ENCODE results near the gene FARS2. TPM values are rescaled to one million over a fixed set of nuclear protein-coding genes. Genes with fewer than 3 reads are reported as not detected.

FARS2 gene
- polyA plus RNA-seq, 1 of the 3 experiments (the other 2 are of a cell fraction) = 12.5 TPM

GRCh38 chr6:5250451-5250850 lies 10.9 kb upstream of the FARS2 start (continued):
- TF ChIP-seq ZBTB33 (IDR thresholded peaks at IDR 0.05; ENCODE audit: borderline replicate concordance, low read depth) (no peak), YY1 (IDR thresholded peaks at IDR 0.05; ENCODE audit: low read depth) (no peak), CHD2 (IDR thresholded peaks at IDR 0.05; ENCODE audit: low read length, partially characterized antibody) (no peak), ELF1 (IDR thresholded peaks at IDR 0.05) (no peak), NFIC (IDR thresholded peaks at IDR 0.05; ENCODE audit: borderline replicate concordance) (no peak), PBX3 (IDR thresholded peaks at IDR 0.05) (no peak), TAF1 (IDR thresholded peaks at IDR 0.05; ENCODE audit: borderline replicate concordance, low read depth, low read length) (no peak), GATA2 (CRISPR knock-in tag; IDR thresholded peaks at IDR 0.05) (no peak)

- H3K9me2 ChIP-seq = no peaks in the 10 kb centered on the region
- H3K36me3 ChIP-seq (replicated peaks in 1 of 2; ENCODE audit: control insufficient read depth in 1 of 2, insufficient read depth in 2 of 2, low read length in 1 of 2) = peaks cover 9 to 11% of the 10 kb centered on the region in 2 experiments
- no peak for TF ChIP-seq NFIC (IDR thresholded peaks at IDR 0.05; ENCODE audit: borderline replicate concordance)
- 0 out of 2 replicates have a peak, but pooled peaks have one; percentile 13 for TF ChIP-seq RAD21 (IDR thresholded peaks at IDR 0.05; ENCODE audit: low read length)
- TF ChIP-seq JUND (IDR thresholded peaks at IDR 0.05) = no peak
- no peak for TF ChIP-seq GABPA (IDR thresholded peaks at IDR 0.05; ENCODE audit: low read depth)
- H3K79me2 ChIP-seq (ENCODE audit: insufficient read depth) = peaks cover 26% of the 10 kb centered on the region
- POLR2A ChIA-PET = no interaction called here
- H2AFZ ChIP-seq (ENCODE audit: low read depth) = no peak overlapping the region
- no peaks in the 10 kb centered on the region for H3K27me3 ChIP-seq (ENCODE audit: insufficient read depth)
- H3K4me2 ChIP-seq = no peak overlapping the region
- no peak overlapping the region for H3K9ac ChIP-seq
- CTCF ChIA-PET = no interaction called here
- no peaks in the 10 kb centered on the region for H3K9me3 ChIP-seq
- peaks cover 0 to 2% of the 10 kb centered on the region in 2 experiments; a peak in 2 of 4 replicates for H3K4me1 ChIP-seq (ENCODE audit: control insufficient read depth in 1 of 2, insufficient read depth in 2 of 2, low read depth in 1 of 2, low read length in 1 of 2)
- no peak overlapping the region for H3K27ac ChIP-seq (ENCODE audit: low read depth in 2 of 2, low read length in 1 of 2)
- DNase-seq = no peak
- H3K4me3 ChIP-seq (ENCODE audit: low read depth in 2 of 2, low read length in 1 of 2) = no peak overlapping the region
- peaks cover 7% of the 10 kb centered on the region; the same call in 1 of the 2 replicates for H4K20me1 ChIP-seq (ENCODE audit: insufficient read depth)
- 97% methylated on average over 4 of the region's 4 CpGs for WGBS (ENCODE audit: low lambda C conversion rate)
- H3F3A ChIP-seq (replicated peaks; ENCODE audit: insufficient read depth) = no peaks in the 10 kb centered on the region
These were observed 10.4 kb upstream of the FARS2 start for GRCh38 chr6:5250911-5251310.

GRCh38 chr6:5256952-5257351 lies 4.4 kb upstream of the FARS2 start:
- no peak for DNase-seq
- Histone ChIP-seq H3K4me2 (no peak overlapping the region), H3K79me2 (ENCODE audit: insufficient read depth) (peaks cover 40% of the 10 kb centered on the region), H3K36me3 (replicated peaks in 1 of 2; ENCODE audit: control insufficient read depth in 1 of 2, insufficient read depth in 2 of 2, low read length in 1 of 2) (peaks cover 4 to 22% of the 10 kb centered on the region in 2 experiments), H3K9me2 (no peaks in the 10 kb centered on the region), H3K4me3 (ENCODE audit: low read depth in 2 of 2, low read length in 1 of 2) (no peak overlapping the region), H3K27ac (ENCODE audit: low read depth in 2 of 2, low read length in 1 of 2) (no peak overlapping the region), H2AFZ (ENCODE audit: low read depth) (no peak overlapping the region), H3K9ac (no peak overlapping the region), H3K27me3 (ENCODE audit: insufficient read depth) (no peaks in the 10 kb centered on the region), H4K20me1 (ENCODE audit: insufficient read depth) (no peaks in the 10 kb centered on the region), H3K4me1 (ENCODE audit: control insufficient read depth in 1 of 2, insufficient read depth in 2 of 2, low read depth in 1 of 2, low read length in 1 of 2) (peaks cover 0 to 7% of the 10 kb centered on the region in 2 experiments; a peak in 2 of 4 replicates), H3K9me3 (no peaks in the 10 kb centered on the region), H3F3A (replicated peaks; ENCODE audit: insufficient read depth) (no peaks in the 10 kb centered on the region)
- 91% methylated on average over 3 of the region's 3 CpGs for WGBS (ENCODE audit: low lambda C conversion rate)
- POLR2A ChIA-PET = no interaction called here
- CTCF ChIA-PET = no interaction called here
- TF ChIP-seq TAF1 (IDR thresholded peaks at IDR 0.05; ENCODE audit: borderline replicate concordance, low read depth, low read length) = no peak
- TF ChIP-seq RFX5 (IDR thresholded peaks at IDR 0.05; ENCODE audit: low read length) = no peak
- TF ChIP-seq IRF3 (IDR thresholded peaks at IDR 0.05; ENCODE audit: low read depth, low read length) = no peak
- TF ChIP-seq CTCF (IDR thresholded peaks at IDR 0.05) = no peak
- TF ChIP-seq FOXM1 (IDR thresholded peaks at IDR 0.05; ENCODE audit: low read depth) = no peak
- no peak for TF ChIP-seq REST (IDR thresholded peaks at IDR 0.05; ENCODE audit: low read depth, low read length)
- TF ChIP-seq RXRA (IDR thresholded peaks at IDR 0.05; ENCODE audit: borderline replicate concordance, low read depth) = no peak
- no peak for TF ChIP-seq RAD21 (IDR thresholded peaks at IDR 0.05; ENCODE audit: low read length)
